ENCODE data around the gene SRD5A3. TPM values are rescaled to one million over a fixed set of nuclear protein-coding genes. Genes with fewer than 3 reads are reported as not detected.

SRD5A3 gene
- total and polyA plus RNA-seq, 9 of the 15 experiments (the other 6 are each of a cell fraction or from before 2014, with no cell fraction given) = 2.5 to 37.0 (median 13.3) TPM

DNA sequence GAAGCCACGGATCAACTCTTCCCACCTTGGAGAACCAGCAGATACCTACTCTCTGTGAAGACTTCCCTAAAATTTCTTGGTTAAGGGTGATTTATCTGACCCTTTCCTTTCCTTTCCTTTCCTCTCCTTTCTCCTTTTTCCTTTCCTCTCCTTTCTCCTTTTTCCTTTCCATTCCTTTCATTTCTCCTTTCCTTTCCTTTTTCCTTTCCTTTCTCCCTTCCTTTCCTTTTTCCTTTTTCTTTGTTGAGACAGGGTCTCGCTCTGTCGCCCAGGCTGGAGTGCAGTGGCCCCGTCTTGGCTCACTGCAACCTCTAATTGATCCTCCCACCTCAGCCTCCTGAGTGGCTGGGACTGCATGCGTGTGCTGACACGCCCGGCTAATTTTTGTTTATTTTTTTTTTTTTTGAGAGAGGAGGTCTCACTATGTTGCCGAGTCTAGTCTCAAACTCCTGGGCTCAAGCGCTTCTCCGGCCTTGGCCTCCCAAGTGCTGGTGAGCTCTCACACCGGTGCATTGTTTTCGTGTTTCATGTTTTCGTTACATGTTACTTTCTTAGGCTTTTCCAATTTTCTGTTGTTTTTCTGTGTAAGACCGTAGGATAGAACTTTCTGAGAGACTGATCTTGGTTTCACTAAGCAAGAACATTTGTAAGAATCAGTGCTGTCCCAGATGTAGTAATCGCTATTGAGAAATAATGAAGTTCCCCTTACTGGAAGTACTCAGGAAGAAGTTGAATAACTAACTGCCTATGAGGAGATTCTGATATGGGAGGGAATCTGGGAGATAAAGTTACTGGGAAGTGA lies 51.7 kb downstream of the SRD5A3 start (continued):
- TF ChIP-seq, protein P1, sequence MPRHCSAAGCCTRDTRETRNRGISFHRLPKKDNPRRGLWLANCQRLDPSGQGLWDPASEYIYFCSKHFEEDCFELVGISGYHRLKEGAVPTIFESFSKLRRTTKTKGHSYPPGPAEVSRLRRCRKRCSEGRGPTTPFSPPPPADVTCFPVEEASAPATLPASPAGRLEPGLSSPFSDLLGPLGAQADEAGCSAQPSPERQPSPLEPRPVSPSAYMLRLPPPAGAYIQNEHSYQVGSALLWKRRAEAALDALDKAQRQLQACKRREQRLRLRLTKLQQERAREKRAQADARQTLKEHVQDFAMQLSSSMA (CRISPR knock-in tag; IDR thresholded peaks at IDR 0.05) = no peak
- TF ChIP-seq, protein P2, sequence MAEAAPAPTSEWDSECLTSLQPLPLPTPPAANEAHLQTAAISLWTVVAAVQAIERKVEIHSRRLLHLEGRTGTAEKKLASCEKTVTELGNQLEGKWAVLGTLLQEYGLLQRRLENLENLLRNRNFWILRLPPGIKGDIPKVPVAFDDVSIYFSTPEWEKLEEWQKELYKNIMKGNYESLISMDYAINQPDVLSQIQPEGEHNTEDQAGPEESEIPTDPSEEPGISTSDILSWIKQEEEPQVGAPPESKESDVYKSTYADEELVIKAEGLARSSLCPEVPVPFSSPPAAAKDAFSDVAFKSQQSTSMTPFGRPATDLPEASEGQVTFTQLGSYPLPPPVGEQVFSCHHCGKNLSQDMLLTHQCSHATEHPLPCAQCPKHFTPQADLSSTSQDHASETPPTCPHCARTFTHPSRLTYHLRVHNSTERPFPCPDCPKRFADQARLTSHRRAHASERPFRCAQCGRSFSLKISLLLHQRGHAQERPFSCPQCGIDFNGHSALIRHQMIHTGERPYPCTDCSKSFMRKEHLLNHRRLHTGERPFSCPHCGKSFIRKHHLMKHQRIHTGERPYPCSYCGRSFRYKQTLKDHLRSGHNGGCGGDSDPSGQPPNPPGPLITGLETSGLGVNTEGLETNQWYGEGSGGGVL (CRISPR knock-in tag; IDR thresholded peaks at IDR 0.05) = no peak
- TF ChIP-seq HLTF (IDR thresholded peaks at IDR 0.05) = peak; percentile 93
- no peak for TF ChIP-seq KLF13 (tag; IDR thresholded peaks at IDR 0.05; ENCODE audit: borderline replicate concordance, low read depth)
- peak in 1 of 2 experiments; percentile 6; a peak in 1 of 4 replicates for TF ChIP-seq MCM7 (IDR thresholded peaks at IDR 0.05)
- TF ChIP-seq CHD2 (IDR thresholded peaks at IDR 0.05; ENCODE audit: low read depth, low read length) = no peak
- TF ChIP-seq, protein P3, sequence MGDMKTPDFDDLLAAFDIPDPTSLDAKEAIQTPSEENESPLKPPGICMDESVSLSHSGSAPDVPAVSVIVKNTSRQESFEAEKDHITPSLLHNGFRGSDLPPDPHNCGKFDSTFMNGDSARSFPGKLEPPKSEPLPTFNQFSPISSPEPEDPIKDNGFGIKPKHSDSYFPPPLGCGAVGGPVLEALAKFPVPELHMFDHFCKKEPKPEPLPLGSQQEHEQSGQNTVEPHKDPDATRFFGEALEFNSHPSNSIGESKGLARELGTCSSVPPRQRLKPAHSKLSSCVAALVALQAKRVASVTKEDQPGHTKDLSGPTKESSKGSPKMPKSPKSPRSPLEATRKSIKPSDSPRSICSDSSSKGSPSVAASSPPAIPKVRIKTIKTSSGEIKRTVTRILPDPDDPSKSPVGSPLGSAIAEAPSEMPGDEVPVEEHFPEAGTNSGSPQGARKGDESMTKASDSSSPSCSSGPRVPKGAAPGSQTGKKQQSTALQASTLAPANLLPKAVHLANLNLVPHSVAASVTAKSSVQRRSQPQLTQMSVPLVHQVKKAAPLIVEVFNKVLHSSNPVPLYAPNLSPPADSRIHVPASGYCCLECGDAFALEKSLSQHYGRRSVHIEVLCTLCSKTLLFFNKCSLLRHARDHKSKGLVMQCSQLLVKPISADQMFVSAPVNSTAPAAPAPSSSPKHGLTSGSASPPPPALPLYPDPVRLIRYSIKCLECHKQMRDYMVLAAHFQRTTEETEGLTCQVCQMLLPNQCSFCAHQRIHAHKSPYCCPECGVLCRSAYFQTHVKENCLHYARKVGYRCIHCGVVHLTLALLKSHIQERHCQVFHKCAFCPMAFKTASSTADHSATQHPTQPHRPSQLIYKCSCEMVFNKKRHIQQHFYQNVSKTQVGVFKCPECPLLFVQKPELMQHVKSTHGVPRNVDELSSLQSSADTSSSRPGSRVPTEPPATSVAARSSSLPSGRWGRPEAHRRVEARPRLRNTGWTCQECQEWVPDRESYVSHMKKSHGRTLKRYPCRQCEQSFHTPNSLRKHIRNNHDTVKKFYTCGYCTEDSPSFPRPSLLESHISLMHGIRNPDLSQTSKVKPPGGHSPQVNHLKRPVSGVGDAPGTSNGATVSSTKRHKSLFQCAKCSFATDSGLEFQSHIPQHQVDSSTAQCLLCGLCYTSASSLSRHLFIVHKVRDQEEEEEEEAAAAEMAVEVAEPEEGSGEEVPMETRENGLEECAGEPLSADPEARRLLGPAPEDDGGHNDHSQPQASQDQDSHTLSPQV (IDR thresholded peaks at IDR 0.05) = no peak
- TF ChIP-seq CBX3 (IDR thresholded peaks at IDR 0.05; ENCODE audit: borderline replicate concordance in 1 of 2, low read length in 2 of 2) = no peak
- TF ChIP-seq BRD9 (IDR thresholded peaks at IDR 0.05; ENCODE audit: low read depth, partially characterized antibody) = no peak
- TF ChIP-seq, protein P4, sequence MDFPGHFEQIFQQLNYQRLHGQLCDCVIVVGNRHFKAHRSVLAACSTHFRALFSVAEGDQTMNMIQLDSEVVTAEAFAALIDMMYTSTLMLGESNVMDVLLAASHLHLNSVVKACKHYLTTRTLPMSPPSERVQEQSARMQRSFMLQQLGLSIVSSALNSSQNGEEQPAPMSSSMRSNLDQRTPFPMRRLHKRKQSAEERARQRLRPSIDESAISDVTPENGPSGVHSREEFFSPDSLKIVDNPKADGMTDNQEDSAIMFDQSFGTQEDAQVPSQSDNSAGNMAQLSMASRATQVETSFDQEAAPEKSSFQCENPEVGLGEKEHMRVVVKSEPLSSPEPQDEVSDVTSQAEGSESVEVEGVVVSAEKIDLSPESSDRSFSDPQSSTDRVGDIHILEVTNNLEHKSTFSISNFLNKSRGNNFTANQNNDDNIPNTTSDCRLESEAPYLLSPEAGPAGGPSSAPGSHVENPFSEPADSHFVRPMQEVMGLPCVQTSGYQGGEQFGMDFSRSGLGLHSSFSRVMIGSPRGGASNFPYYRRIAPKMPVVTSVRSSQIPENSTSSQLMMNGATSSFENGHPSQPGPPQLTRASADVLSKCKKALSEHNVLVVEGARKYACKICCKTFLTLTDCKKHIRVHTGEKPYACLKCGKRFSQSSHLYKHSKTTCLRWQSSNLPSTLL (IDR thresholded peaks at IDR 0.05) = peak; percentile 59; the same call in 1 of the 2 replicates
- no peak for TF ChIP-seq KDM2B (CRISPR knock-in tag; IDR thresholded peaks at IDR 0.05)
- TF ChIP-seq, protein P5, sequence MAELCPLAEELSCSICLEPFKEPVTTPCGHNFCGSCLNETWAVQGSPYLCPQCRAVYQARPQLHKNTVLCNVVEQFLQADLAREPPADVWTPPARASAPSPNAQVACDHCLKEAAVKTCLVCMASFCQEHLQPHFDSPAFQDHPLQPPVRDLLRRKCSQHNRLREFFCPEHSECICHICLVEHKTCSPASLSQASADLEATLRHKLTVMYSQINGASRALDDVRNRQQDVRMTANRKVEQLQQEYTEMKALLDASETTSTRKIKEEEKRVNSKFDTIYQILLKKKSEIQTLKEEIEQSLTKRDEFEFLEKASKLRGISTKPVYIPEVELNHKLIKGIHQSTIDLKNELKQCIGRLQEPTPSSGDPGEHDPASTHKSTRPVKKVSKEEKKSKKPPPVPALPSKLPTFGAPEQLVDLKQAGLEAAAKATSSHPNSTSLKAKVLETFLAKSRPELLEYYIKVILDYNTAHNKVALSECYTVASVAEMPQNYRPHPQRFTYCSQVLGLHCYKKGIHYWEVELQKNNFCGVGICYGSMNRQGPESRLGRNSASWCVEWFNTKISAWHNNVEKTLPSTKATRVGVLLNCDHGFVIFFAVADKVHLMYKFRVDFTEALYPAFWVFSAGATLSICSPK (IDR thresholded peaks at IDR 0.05; ENCODE audit: borderline replicate concordance) = 0 out of 2 replicates have a peak, but pooled peaks have one; percentile 49
- TF ChIP-seq BMI1 (IDR thresholded peaks at IDR 0.05; ENCODE audit: low read length) = no peak
- peak; percentile 46; the same call in 1 of the 2 replicates for TF ChIP-seq ZNF384 (IDR thresholded peaks at IDR 0.05; ENCODE audit: low read depth, low read length)
- TF ChIP-seq ZNF766 (CRISPR knock-in tag; conservative IDR thresholded peaks at IDR 0.05) = no peak
- peak; percentile 41; the same call in 1 of the 2 replicates for TF ChIP-seq NCOA1 (IDR thresholded peaks at IDR 0.05; ENCODE audit: low read depth)
- no peak for TF ChIP-seq U2AF1 (optimal IDR thresholded peaks at IDR 0.05; ENCODE audit: low read depth, low read length)
